ENCODE data around the gene DYSF. TPM values are rescaled to one million over a fixed set of nuclear protein-coding genes. Genes with fewer than 3 reads are reported as not detected.

DYSF gene
- total and polyA plus RNA-seq, 3 donors from 2014 or later = 6.8 to 10.9 (median 8.9) TPM

DNA sequence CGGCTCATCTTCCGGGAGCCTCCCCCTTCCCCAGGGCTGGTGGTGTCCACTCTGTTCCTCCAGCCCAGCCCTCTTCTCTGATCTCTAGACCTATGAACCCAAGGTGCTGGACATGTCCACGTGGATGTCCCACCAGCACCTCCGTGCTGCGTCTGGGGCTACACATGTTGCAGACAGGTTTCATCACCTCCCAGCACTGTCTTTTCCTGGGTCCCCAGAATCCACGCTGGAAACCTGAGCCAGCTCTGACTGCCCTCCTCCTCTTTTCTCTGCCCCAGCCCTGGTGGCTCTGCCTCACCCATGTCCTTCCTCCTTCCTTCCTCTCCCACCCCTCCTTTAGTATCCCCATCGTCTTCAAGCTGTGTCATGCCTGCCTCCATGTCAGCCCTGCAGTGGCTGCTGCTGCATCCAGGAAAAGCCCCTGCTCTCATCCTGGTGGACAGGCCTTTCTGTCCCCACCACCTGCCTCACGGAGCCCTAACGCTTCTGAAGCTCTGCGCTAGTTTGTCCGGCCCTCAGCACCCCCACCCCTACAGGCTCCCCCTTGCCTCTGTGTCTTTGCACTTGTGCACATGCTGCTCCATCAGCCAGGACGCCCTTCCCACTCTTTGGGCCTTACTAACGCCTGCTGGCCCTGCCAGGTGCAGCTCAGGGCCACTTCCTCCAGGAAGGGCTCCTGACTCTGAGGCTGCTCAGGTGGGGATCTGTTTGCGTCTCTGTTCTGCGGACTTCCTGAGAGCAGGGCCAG is 105.9 kb downstream of the DYSF start:
- H3K27ac ChIP-seq = no peak overlapping the region
- H3K27me3 ChIP-seq = no peaks in the 10 kb centered on the region
- TF ChIP-seq POLR2A (IDR thresholded peaks at IDR 0.05) = no peak
- no peak for TF ChIP-seq CTCF (IDR thresholded peaks at IDR 0.05)
- 74 to 85% methylated on average over 11 to 15 of the region's 15 CpGs for WGBS, 2 donors
- intact Hi-C loops (cut with DNase I; ENCODE audit: low total_unique reads) = loop anchor here (10.0 kb wide), 1 partner anchor 246 kb away; no protein-coding TSS in a partner anchor
- no peaks in the 10 kb centered on the region for H3K4me1 ChIP-seq
- H3K36me3 ChIP-seq (ENCODE audit: low read depth, missing control alignments) = no peaks in the 10 kb centered on the region
- no peak for DNase-seq
- no peak overlapping the region for H3K4me3 ChIP-seq
- no peaks in the 10 kb centered on the region for H3K9me3 ChIP-seq

- Histone ChIP-seq H3K4me3 (peak overlapping the region in 1 of 2 donors; percentile 5), H3K27ac (no peak overlapping the region), H3K4me1 (no peaks in the 10 kb centered on the region), H3K36me3 (ENCODE audit: low read depth, missing control alignments) (no peaks in the 10 kb centered on the region), H3K9me3 (no peaks in the 10 kb centered on the region), H3K27me3 (no peaks in the 10 kb centered on the region)
- intact Hi-C loops (cut with DNase I; ENCODE audit: low total_unique reads) = loop anchor here (10.0 kb wide), 1 partner anchor 245 kb away; no protein-coding TSS in a partner anchor
- WGBS, 2 donors = 59 to 69% methylated on average over 8 to 31 of the region's 31 CpGs
- no peak for DNase-seq
- no peak for TF ChIP-seq CTCF (IDR thresholded peaks at IDR 0.05)
- no peak for TF ChIP-seq POLR2A (IDR thresholded peaks at IDR 0.05)
Measured at GRCh38 chr2:71559828-71560637, 106.7 kb downstream of the DYSF start.

DNA sequence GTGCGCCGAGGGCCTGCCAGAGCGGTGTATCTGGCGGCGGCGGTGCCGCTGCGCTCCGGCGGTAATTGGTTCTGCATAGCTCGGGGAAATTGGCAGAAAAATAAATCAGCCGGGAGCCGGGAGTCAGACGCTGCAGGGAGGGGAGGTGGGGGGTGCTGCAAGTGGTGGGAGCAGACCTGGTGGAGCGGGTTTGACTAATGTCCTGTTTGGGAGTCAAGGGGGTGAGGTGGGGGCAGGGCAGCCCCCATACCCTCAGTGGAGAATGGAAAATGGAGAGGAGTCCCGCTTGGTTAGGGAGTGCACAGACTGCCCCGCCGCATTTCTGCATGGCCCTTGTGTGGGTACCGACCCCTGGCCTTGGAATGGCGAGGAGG is 107.3 kb downstream of the DYSF start:
- Histone ChIP-seq H3K9me3 (no peaks in the 10 kb centered on the region), H3K27me3 (no peaks in the 10 kb centered on the region), H3K4me1 (no peaks in the 10 kb centered on the region), H3K36me3 (ENCODE audit: low read depth, missing control alignments) (no peaks in the 10 kb centered on the region), H3K27ac (no peak overlapping the region), H3K4me3 (peak overlapping the region in 1 of 2 donors; percentile 5)
- no peak for DNase-seq
- TF ChIP-seq POLR2A (IDR thresholded peaks at IDR 0.05) (no peak), CTCF (IDR thresholded peaks at IDR 0.05) (no peak)
- intact Hi-C loops (cut with DNase I; ENCODE audit: low total_unique reads) = no loop called here
- WGBS, 2 donors = 33 to 48% methylated on average over 9 to 20 of the region's 20 CpGs

DNA sequence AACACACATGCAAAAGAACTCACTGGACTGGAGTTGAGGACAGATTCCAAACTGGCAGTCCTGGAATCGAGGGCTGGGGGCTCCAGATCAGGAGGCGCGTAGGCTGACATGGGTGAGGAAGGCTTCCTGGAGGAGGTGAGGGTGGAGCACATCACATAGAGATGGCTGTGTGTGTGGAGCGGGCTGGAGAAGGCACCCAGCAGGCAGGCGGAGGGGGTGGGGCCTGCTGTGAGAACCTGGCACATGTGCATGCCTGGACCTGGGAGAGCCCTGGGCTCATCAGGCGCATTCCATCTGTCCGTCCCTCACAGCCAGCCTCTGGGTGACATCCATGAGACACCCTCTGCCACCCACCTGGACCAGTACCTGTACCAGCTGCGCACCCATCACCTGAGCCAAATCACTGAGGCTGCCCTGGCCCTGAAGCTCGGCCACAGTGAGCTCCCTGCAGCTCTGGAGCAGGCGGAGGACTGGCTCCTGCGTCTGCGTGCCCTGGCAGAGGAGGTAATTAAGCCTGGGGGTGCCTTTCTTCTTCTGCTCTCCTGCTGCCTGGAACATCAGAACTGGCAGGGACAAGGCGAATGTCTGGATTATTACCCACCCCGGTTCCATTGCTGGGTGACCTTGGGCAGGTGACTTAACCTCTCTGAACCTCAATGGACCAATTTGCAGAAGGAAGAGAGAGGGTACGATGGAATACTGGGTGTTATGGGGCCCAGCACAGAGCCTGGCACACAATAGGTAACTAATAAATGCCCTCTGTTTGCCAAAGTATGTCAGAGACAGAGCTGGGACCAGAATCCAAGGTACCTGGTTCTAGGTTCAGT is 108.3 kb downstream of the DYSF start:
- no peaks in the 10 kb centered on the region for H3K9me3 ChIP-seq
- intact Hi-C loops (cut with DNase I; ENCODE audit: low total_unique reads) = no loop called here
- TF ChIP-seq POLR2A (IDR thresholded peaks at IDR 0.05) (no peak), CTCF (IDR thresholded peaks at IDR 0.05) (no peak)
- H3K4me1 ChIP-seq = no peaks in the 10 kb centered on the region
- H3K27ac ChIP-seq = no peak overlapping the region
- H3K36me3 ChIP-seq (ENCODE audit: low read depth, missing control alignments) = no peaks in the 10 kb centered on the region
- no peak overlapping the region for H3K4me3 ChIP-seq
- DNase-seq = no peak
- 88 to 98% methylated on average over 10 to 15 of the region's 15 CpGs for WGBS, 2 donors
- H3K27me3 ChIP-seq = no peaks in the 10 kb centered on the region
